GM19467 (cell line): ENCODE measurements around the gene LRMDA.

ENCODE experiments used
- ATAC-seq: cut with Tn5 transposase; IDR thresholded peaks from one replicate; pipeline ENCODE4 v1.9.1; 2021; ENCODE audit warnings: mild to moderate bottlenecking, moderate library complexity; ENCODE audit not compliant: unreplicated experiment

The LRMDA gene

DNA sequence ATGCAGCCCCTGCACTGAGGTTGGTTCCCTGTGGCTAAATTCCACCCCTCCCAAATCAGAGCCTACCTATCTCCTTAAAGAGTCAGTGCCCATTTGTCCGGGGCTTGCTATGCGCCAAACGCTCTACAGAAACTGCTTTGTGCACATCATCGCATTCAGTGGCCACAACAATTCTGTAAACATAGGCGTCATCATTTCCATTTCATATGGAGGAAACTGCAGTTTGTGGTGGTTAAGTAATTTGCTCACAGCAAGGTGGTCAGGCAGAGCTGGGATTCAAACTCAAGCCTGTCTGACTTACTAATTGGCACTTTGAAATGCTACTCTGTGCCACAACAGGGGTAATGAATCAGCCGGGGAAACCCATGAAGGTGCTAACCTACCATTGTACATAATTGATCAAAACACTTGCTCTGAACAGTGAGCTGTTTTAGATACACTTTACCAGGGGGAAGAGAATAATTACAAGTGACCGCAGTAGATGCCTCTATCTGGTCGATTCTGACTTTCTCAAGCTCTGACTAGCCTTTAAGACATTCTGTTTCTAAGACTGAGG is 775.5 kb downstream of the LRMDA start:
- ATAC-seq = no peak

DNA sequence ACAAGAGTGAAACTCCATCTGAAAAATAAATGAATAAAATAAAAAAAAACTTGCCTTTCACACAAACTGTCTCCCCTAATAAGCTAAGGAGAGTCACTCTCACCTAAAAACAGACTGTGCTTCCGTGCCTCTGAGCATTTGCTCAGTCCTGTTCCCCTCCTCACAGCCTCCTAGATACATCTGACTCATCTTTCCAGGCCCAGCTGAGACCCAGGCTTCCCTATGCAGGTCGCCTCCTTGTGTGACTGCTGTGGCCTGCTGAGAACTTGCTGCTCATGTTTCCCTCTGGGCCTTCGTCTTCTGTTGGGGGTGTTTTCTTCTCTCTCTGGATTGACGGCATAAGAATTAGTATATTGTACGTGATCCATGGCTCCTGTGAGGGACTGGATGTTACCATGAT is 777.7 kb downstream of the LRMDA start:
- ATAC-seq = no peak

DNA sequence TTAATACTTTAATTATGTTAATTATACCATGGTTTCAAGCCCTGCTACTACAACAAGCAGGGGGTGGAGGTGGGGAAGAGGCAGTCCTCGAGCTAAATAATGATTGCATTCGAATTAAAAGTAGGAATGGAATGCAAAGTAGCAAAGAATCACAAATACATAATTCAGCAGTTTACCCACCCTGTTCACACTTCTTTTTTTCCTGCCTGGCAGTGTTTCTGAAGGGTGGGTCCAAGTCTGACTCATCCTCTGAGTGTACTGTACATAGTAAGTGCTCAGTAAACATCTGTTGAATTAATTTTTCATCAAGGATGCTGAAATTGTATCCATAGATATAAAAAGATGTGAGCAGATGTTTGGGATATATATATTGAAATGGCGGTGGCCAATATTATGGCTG is 778.8 kb downstream of the LRMDA start:
- no peak for ATAC-seq

DNA sequence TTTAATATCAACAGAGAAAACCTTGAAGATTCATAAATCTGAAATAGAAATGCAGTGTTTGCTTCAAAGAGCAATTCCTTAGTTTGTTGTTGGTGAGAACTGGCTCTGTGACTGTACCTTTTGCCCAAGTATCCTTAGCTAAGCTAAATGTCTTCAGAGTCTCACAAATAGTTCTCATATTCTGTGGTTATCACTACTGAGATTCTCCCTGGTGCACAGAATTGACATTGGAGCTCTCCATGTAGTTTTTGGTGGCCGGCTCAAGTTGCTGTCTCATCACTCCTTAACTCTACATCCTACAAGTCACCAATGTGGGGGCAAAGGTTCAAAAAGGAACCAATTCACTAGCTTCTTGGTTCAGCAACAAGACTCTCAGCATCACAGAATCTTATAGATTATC is 780.3 kb downstream of the LRMDA start:
- ATAC-seq = no peak

DNA sequence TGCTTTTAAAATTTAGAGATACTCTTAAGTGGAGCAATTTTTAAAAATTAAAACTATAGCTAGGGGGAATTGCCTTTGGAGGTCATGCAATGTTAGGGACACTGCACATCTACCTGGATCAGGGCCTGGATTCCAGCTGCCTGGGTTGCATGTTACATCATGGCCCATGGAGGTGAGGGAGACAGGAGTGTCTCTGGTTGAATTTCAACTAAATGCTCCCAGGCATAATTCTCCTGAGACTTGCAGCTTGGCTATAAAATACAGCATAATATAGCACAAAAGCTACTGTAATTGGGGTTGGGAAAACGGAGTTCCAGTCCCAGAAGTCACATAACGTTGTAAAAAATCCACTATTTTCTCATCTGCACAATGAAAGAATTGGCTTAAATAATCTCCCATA is 782.5 kb downstream of the LRMDA start:
- ATAC-seq = no peak

DNA sequence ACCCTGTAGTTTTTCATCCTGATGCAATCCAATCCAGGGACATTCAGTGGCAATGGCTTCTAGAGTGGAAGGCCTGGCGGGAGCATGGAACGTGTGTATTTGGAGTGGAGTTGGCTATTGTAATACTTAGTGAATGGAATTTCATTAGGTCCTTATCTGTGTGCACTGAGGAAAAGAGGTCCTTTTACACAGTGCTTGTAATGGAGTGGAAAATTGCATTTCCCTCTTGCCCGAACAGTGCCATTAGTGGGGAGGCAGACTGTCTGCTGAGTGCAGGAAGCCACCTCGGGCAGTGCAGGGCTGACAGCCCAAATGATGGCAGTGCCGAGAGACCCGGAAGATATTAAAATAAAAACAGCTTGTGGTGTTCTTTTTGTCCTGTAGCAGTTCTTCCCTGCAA is 786.6 kb downstream of the LRMDA start:
- ATAC-seq = no peak

DNA sequence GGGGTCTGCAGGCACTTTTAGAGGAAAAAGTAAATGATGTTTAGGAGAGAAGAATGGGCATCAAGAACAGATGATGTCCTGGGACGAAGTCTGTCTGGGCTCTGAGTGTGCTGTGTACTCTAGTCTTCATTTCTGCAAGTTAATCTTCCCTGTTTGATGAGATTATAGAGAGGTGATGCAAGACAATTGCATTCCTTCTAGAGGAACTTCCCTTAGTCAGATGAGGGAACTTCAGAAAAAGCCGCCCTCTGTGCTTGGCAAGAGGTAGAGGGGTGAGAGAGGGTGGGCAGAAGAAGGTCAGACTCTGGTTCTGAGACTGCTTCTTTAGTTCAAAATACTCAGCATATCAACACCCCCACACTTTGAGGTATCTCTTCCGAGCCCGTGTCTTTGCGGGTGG is 797.9 kb downstream of the LRMDA start:
- ATAC-seq = no peak

DNA sequence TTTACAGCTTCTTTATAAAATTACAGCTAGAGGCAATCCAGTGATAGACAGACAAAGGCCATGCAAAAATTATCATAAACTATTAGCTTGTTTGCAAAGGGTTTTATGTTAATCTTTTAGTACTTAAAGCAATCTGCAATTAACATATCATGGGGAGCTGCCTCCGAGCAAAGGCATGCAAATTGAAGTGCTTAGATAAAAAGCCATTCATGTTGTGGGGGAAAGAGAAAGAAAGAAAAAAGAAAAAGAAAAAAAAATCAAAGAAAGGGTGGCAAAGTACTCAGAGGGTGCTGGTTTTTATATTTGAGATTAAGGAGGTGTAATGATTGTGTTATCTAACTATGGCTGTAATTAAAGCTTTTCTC is 799.5 kb downstream of the LRMDA start:
- ATAC-seq = no peak

DNA sequence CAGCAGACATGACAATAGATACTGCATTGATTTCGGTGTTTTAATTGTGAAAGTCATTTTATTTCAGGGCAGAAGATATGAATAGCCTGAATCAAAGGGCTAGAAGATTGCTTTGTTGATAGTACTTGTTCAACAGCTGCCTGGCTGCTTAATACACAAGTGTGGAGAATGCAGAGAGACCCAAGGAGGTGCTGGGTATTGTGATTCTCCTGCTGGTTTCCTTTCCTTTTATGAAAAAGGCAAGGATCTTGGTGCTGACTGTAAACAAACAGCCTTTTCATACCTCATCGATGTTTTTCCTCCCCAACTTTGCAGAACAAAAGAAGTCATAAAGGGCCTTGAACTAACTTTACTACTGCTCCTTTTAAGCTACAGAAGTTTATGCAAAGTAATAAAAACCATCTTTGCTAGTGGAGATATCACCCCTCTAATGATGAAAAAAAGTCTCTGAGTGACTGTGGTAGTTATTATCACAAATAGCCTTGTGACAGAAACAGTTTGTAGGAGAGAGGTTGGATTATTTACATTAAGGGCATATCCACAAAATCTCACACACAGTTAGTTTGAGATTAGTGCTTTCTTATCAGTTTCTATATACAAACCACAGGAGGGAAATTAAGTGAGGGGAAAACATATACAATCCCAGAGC is 800.0 kb downstream of the LRMDA start:
- no peak for ATAC-seq

DNA sequence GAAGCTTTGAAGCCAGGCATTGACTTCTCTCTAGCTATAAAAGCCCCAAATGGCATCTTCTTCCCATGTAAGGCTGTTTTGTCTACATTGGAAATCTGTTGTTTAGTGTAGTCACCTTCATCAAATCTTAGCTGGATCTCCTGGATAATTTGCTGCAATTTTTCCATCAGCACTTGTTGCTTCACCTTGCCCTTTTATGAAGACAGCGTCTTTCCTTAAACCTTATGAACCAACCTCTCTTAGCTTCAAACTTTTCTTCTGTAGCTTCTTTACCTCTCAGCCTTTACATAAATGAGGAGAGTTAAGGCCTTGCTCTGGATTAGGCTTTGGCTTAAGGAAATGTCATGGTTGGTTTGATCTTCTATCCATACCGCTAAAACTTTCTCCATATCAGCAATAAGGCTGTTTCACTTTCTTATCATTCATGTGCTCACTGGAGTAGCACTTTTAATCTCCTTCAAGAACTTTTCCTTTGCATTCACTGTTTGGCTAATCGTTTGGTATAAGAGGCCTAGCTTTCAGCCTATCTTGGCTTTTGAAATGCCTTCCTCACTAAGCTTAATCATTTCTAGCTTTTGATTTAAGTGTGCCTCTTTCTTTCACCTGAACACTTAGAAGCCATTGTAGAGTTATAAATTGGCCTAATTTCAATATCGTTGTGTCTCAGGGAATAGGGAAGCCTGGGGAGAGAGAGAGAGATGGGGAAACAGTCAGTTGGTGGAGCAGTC is 803.2 kb downstream of the LRMDA start:
- no peak for ATAC-seq

DNA sequence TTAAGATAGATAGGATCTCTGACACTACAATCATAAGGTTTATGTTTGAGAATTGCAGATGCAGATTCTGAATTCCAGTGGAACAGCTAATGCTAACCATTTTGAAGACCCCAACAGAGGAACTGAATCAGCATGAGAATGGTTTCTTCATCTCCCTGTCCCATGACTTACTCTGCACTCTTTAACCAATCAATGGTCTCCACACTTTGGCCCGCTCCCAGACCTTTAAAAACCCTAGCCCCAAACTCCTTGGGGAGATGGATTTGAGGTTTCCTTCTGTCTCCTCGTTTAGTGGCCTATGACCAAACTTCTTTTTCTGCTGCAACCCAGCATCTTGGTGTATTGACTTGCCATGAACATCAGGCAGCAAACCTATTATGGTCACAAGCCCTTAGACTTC is 804.9 kb downstream of the LRMDA start:
- no peak for ATAC-seq

DNA sequence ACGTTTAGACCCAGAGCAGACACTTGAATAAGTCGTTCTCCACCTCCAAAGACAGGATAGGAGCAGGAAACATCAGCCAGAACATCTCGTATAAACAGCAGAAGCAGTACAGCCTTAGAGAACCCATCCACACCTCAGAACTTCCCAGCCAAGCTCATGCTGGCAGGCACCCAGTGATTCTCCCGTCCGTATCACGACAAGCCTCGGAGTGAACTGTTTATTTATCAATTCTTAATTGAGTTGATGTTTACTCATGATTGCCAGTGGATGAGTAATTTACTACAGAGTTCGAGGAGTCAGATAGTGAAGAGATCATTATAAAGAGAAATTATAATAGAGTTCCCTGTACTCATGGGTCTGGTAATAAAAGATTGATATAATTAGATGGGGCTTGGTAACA is 811.5 kb downstream of the LRMDA start:
- no peak for ATAC-seq

DNA sequence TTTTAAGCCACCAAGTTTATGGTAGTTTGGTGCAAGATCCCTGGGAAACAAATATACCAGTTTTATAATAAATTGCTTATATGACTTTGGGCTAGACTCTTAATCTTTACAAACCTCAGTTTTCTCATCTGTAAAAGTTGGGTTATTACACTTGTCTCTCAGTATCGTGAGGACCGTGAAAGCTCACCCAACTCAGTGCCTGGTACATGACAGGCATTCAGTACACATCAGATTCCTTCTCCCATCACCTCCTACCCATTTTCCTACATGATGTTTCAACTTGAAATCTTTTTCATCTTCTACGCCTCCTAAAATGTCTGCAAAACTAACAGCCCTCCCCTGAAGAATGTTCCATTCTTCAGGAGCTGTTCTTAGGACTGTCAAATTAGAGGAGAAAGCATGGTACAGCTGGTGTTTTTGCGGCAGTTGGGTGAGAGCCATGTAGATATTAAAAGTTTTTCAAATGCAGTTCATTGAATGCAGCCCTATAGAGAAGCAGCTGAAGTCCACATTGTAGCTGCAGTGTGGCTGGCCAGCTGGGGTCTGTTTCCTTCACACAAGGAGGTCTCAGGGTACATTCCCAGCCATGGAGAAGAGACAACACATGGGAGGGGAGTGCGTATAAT is 812.8 kb downstream of the LRMDA start:
- no peak for ATAC-seq

DNA sequence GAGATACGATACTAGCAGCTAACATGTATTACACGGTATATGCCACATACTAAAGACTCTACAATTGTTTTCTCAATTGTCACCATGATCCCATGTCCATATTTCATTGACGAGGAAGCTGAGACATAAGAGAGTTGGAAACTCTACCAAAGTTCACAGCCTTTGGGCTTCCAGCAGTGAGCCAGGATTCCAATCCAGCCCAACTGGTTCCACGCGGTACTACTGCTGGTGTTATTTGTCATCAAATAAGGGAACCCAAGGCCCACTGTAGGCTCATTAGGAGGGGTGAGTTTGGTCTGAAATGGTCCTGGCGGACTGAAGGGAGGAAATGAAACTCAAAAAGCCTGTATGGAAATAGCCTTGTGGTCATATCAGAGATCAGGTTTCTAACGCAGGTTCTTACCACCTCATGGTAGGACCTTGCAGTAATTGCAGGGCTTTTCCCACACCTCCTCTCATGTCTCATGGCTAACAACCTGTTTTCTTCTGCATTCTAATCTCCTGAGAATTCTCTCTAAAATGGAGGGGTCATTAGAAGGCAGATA is 814.6 kb downstream of the LRMDA start:
- ATAC-seq = no peak

DNA sequence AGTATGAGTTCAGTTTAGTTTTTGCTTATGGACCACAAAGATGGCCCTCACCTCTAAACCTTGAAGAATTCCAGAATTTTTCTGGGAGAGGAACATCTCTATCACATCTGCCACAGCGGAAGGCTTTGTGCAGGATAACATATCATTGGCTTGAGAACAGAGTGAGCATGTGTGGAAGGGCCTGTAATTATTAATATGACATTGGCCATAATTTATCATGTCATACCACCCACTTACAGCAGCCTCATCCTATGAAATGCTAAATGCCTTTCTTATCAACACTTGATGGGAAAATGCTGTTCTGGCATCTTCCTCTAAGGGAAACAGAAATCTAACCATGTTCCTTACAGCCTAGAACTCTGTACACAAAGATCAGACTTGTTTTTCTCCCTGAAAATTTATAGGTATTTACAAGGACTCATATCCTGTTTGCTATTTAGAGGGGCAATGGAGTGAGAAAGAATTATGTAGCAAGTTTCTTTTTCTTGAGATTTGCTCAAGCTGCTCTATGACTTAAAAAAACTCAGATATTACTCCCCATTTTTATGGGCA is 817.3 kb downstream of the LRMDA start:
- ATAC-seq = no peak

DNA sequence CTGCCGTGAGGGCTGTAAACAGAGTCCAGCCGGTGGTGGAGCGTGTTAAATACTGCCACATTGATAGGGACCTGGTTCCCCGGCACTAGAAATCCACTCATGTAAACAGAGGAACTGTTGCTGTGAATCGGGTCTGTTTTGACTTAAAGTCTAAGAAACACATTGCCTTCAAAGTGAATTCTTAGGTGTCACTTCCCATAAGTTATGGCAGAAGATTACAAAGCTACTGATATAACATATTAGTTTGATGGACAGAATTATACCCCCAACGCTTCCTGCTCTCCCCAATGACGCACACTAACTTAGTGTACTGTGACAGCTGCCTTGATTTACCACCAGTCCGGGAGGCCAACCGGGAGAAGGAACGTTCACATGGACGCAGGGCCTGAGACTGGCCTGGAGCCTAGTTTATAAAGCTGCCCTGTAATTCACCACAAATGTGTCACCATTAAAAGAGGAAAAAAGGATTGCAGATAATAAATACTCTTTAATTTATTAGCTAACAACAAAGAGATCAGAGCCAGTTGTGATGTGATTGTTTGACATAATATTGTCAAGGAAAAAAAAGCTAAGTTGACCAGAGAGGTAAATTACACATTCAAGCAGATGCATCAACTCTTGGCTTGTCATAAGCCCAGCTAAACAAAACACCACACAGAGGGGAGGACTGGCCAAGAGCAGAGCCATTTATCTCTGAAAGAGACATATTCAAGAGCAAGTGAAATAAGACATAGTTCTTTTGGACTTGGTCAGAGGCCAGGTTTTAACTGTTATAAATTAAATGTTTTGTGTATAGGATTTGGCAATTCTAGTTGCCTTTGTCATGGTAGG is 820.6 kb downstream of the LRMDA start:
- ATAC-seq = no peak

DNA sequence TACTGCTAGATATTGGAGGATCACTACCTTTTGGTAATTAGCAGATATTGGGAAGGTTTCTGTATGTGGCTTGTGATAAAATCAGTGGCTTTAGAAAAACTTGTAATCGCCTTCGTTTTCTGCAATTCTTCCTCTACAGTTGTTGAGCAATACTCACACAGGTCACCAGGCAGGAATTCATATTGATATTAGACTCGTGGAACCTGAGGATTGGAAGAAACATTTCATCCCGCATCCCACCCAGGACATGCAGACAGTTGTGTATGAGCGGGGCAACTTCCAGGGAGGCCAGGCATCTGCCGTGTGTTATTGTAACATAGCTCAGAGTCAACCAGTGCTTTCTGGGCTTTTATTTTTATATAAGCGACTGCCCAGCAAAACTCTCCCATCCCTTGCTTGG is 821.3 kb downstream of the LRMDA start:
- no peak for ATAC-seq

DNA sequence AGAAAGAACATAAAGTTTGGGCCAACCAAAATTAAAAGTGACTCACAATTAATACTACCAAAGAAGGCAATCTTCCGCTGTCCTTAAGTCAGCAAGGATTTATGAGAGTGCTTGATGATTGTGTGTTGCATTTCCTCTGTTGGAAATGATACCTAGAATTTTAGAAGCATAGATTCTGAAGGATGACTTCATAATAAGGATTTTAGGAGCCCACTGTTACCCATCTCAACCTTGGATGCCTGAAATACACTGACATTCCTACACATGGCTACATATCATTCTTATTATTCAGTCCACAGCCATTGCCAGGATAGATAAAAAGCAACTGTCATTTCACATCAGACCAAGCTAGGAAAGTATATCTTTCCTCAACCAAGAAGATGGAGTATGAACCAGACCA is 823.8 kb downstream of the LRMDA start:
- no peak for ATAC-seq

DNA sequence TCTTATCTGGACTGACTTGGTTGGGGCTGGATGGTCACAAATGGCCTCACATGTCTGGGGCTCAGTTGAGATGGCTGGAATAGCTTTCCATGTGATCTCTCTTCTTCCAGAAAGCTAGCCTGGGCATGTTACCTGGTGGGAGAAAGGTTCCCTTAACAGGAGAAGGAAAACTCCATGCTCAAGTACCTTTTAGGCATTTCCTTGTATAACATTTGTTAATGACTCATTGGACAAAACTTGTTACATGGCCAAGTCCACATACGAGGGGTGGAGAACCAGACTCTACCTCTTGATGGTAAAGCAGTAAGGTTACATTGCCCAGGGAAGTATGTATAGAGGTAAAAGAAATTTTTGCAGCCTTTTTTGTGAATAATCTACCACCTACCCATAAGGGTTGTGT is 826.4 kb downstream of the LRMDA start:
- no peak for ATAC-seq

DNA sequence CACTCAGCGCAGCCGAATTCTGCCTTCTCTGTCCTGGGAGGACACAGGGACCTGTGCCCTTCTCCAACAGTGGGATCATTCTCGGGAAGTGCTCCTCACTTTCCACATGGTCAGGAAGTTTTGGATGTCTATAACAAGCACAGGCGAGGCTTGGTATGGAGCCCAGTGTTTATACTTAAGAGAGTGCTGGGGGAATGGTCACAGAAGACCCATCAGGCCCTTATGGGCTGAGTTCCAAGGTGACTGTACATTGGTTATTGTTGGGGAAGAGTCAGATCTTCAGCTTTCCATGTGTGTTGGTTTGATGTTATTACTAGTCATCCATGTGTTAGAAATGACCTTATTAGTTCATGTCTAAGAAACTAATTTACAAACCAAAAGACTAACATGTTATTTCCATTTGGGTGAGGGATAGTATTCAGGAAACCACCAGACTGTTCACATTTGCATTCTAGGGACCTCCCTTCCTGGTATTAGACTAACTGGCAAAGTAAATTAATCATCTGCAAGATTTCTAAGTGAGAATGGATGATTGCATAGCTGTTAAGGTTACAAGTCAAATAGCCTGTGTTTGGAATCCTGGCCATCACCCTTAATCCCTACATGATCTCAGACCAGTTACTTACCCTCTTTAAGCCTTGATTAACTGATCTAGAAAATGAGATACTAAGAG is 834.2 kb downstream of the LRMDA start:
- no peak for ATAC-seq
